Left cardiac atrium (tissue), 4 donors: ENCODE data around the gene SHB. TPM values are rescaled to one million over a fixed set of nuclear protein-coding genes. Genes with fewer than 3 reads are reported as not detected.

Experiments used
- ATAC-seq, 2 donors: fragments of 200-7000 bp; cut with Tn5 transposase; one replicate each; pipeline ENCODE4 v1.9.1; 2020; ENCODE audit warnings: mild to moderate bottlenecking in 2 of 2, moderate library complexity in 2 of 2
- DNase-seq: peaks from one replicate; pipeline ENCODE4 v3.0.0-alpha.2; 2020
- intact Hi-C, 2 donors: fragments of 100-400 bp; cut with DNase I; formaldehyde crosslinking; loops; one replicate each; pipeline versions ENCODE4 v1.14.1 to v1.15.1; 2022 to 2023
- total RNA-seq, 2 donors: library from RNA; stranded (reverse); fragmentation: NEBNext Ultra II Directional; extraction: Animal tissue kit (Norgen Biotek cat#: 25700); gene quantifications; one replicate each; pipeline ENCODE4 v1.2.1, GENCODE V29; 2021
- donor health status: DM: no; HTN: yes; CAD: no.
- donor health status: DM: no; HTN: yes; CAD: no; lungs with severe emphysema.
- donor health status: DM: yes; HTN: yes; CAD: no.
- donor health status: Dilated cardiomyopathy.

The SHB gene
- total RNA-seq, 2 donors from 2014 or later, result 20.3 to 34.6 TPM

DNA sequence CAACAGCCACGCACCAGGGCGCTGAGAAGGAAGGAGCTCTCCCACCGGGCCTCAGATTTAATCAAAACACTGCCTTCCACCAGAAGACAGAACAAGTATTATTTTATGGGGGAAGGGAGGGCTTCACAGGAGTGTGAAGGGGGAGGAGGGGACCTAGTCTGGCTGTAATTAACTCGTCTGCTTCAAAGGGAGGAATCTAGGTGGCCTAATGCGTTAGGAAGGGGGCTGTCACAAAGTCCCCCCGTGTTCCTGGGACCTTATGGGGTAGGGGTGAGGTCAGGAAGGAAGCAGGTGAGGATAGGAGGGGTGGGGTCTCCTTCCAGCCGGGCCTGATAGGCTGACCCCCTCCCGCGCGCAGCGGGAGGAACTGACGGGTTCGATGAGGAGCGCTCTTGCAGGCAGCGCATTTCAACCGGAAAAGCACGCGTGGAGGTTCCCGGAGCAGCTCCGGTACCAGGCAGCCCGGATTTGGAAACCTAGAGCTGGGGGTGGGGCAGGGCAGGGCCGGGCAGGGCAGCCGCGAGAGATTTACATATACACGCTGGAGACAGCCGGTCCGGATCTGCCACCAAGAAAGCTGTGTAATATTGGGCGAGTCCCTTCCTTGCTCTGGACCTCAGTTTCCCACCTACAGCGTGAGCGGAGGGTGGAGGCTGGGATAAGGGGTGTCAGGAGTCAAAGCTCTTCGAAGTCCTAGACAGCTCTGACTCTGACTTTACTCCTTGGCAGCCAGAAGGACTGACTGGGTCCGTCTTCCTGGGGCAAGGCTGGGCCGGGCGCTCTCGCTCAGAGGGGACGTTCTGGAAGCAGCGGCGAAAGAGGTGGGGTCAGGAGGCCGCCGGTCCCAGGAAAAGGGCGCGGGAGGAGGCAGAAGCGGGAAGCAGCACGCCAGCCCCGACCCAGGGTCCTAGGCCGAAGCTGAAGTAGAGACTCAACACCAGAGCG is 1.8 kb downstream of the SHB start:
- DNase-seq (peak; percentile 81), ATAC-seq (peak; percentile 17 to 43)
- intact Hi-C loops, result loop anchor here (5.0 to 10.0 kb wide), 5 partner anchors 45 to 150 kb away; no protein-coding TSS in a partner anchor

DNA sequence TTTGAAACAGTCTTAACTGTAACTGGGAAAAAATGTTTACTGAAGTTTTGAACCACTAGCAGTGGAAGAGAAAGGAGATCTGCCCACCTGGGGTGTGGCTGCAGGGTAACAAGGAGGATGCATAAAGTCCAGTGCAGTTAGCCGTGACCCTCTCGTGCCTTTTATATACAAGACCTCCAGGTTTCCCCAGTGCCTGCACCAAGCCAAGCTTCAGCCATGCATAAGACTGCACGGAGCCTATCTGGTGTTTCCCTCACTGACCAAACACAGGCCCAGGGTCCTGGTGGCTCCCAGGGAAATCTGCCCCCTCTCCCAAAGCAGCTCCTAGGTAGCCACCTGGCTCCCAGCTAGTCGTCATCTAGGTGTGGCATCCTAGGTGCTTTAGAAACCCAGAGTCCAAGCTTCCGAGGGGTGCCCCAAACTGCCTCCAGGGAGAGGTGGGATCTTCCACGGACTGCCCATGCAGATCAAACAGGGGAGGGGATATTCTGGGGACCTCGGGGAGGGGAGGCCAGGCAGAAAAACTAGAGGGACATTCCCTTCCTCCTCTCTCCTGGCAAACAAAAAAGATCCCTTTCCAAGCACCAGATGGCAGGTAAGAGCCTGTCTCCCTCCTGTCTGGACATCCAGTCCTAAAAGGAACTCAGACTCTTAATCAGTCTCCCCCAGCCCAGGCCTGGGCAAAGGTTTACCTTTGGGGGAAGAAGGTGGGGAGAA is 2.7 kb downstream of the SHB start:
- intact Hi-C loops, result loop anchor here (5.0 to 10.0 kb wide), 5 partner anchors 44 to 149 kb away; no protein-coding TSS in a partner anchor
- DNase-seq (no peak), ATAC-seq (no peak)

DNA sequence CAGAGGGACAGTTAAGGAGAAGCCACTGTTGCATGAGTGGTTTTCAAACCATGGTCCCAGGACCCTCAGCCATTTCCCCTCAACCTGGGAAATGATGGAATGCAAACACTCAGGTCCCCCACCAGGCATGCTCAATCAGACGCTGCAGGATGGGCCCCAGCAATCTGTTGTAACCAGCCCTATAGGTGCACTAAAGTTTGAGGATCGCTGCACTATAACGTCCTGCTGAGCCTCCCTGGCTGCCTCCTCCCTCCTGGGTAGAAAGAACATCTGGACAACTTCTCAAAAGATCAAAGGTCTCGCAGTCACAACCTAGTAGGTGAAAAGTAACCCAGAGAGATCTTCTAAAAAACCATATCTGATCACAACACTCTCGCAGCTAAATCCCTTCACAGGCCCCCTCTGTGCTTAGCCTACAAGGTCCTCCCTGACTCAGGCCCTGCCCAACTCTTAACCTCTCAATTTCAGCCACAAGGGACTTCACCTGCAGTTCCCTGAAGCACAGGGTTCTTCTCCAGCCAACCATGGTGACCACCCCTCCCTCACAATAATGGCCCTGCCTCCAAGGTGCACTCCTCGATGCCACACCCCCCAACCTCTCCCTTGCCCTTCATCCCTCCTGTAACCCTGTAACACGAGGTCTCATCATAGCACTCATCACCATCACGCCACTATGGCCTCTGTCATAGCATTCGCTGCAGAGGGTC is 3.5 kb downstream of the SHB start:
- intact Hi-C loops, result loop anchor here (5.0 to 10.0 kb wide), 5 partner anchors 43 to 148 kb away; no protein-coding TSS in a partner anchor
- ATAC-seq (no peak), DNase-seq (no peak)

DNA sequence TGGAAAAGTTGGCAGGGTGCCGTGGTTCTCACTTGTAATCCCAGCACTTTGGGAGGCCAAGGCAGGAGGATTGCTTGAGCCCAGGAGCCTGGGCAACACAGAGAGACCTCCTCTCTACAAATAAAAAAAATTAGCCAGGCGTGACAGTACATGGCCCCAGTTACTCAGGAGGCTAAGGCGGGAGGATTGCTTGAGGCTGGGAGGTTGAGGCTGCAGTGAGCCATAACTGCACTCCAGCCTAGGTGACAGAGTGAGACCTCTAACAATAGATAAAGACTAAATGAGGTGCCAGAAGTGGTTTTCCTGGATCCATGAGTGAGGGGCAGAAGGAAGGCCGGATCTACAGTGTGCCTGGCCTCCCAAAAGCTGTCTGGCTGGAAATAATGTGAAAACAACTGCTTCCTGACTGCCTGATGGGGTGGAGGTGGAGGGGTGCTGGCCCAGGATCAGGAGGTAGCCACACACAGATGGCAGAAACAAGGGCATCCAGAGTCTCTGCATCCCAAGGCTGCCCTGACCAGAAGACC is 4.1 kb downstream of the SHB start:
- ATAC-seq (no peak), DNase-seq (no peak)
- intact Hi-C loops, result loop anchor here (5.0 to 10.0 kb wide), 5 partner anchors 43 to 148 kb away; no protein-coding TSS in a partner anchor

DNA sequence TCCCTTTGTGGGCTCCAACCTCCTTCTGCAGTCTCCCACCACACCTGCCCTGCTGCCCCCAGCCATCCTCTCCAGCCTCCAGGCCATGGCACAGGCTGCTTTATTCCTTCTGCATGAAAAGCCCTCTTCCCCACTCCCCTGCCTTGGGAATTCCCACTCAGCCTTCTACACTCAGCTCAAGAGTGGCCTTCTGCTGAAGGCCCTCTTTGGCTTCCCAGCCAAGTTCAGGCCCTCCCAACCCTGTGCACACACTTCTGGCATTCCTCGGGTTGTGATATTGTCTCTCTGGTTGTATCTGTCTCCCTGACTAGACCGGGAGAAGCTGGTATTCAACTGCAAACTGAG is 5.7 kb downstream of the SHB start:
- ATAC-seq (no peak), DNase-seq (no peak)
- intact Hi-C loops, result loop anchor here in 1 of 2 donors (10.0 kb wide), 1 partner anchor 59 kb away; no protein-coding TSS in a partner anchor

DNA sequence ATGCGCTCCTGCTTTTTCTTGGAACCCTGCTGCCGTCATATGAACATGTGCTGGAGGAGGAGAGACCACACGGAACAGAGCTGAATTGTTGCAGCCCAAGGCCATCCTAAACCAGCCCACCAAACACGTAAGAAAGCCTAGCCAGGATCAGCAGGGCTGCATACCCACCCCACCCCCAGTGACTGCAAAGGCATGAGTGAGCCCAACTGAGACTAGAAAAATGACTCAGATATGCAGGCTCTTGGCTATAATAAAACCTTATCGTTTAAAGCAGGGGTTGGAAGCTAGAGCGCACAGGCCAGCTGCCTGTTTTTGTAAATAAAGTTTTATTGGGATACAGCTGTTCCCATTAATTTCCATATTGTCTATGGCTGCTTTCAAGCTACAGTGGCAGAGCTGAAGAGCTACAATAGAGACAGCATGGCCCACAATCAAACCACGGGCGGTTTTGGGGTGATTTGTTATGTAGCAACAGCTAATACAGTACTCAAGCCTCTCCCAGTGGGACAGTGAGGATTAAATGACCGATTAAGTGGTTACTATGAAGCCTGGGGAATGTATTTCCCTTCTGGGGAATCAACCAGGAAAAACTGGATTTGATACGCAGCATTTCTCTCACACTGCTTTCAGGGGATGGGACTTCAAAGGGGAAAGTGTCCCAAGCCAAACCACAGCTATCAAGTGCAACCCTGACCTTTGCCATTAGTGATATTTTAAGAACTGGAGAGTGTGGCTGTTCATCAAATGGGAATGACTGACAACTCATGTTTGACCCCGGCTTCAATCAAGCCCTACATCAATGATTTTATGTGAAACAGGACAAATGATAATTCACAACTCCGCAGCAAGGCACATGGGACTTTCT is 6.3 kb downstream of the SHB start:
- ATAC-seq, result peak in 1 of 2 donors; percentile 4
- intact Hi-C loops, result loop anchor here in 1 of 2 donors (10.0 kb wide), 1 partner anchor 58 kb away; no protein-coding TSS in a partner anchor
- no peak for DNase-seq

DNA sequence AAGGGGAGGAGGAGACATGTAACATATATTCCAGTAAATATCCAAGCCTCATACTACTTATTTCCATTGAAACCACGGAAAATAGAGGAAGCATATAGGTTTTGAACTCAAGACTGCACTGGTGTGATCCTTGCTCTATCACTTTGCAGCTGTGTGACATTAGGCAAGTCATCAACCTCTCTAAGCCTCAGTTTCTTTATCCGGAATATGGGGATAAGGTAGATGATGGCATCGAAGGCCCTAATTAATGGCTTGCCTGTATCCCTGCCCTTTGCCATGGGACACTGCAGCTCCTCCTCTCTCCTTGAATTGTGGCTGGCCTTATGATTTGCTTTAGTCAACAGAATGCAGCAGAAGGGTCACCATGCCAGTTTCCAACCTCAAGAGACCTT is 6.9 kb downstream of the SHB start:
- ATAC-seq (no peak), DNase-seq (no peak)
- intact Hi-C loops, result loop anchor here in 1 of 2 donors (10.0 kb wide), 1 partner anchor 57 kb away; no protein-coding TSS in a partner anchor

DNA sequence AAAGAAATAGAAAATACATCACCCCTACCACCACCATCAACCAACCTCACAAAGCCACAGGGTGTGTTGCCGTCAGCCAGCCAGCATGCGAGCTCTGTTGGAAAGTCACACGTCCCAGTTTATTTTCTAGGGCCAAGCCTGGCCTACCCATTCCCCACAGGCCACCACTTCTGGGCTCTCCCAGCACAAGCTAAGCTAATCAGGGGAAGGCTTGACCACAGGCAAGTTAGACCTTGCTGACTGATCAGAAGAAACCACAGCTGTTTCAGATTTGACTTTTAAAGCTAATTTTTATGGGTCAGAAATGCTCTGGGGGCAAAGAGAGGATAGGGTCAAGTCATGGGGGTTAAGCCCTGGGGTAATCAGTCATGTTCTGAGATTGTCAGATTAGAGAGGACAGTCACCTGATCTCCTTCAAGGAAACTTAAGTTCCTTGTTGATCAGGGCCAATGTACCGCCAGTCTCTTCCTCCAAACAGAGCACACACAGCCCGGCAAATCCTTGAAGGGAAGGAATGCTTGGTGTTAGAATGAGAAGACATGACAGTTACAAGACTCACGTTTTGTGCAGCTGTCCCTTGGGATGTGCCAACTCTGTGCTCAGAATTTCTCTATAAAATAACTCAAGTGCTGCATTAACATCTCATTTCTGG is 7.6 kb downstream of the SHB start:
- ATAC-seq, result no peak
- intact Hi-C loops, result loop anchor here in 1 of 2 donors (10.0 kb wide), 1 partner anchor 57 kb away; no protein-coding TSS in a partner anchor
- no peak for DNase-seq

DNA sequence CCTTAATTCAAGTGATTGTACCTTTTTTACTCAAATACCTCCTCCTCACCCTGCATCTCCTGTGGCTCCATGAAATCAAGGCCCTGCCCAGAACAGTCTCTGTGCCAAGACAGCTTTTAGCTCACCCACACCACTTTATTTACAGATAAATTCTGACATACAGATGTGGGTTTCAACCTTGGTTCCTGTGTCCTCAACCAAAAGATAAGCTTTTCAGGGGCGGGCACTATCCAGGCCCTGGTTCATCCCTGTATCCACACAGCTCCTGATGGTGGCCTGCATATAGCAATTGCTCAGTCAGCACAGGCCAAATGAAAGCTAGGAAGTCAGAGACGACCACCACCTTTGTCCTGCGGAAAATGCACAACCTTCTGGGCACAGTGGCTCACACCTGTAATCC is 8.3 kb downstream of the SHB start:
- no peak for DNase-seq
- intact Hi-C loops, result loop anchor here in 1 of 2 donors (10.0 kb wide), 1 partner anchor 56 kb away; no protein-coding TSS in a partner anchor
- ATAC-seq, result no peak

DNA sequence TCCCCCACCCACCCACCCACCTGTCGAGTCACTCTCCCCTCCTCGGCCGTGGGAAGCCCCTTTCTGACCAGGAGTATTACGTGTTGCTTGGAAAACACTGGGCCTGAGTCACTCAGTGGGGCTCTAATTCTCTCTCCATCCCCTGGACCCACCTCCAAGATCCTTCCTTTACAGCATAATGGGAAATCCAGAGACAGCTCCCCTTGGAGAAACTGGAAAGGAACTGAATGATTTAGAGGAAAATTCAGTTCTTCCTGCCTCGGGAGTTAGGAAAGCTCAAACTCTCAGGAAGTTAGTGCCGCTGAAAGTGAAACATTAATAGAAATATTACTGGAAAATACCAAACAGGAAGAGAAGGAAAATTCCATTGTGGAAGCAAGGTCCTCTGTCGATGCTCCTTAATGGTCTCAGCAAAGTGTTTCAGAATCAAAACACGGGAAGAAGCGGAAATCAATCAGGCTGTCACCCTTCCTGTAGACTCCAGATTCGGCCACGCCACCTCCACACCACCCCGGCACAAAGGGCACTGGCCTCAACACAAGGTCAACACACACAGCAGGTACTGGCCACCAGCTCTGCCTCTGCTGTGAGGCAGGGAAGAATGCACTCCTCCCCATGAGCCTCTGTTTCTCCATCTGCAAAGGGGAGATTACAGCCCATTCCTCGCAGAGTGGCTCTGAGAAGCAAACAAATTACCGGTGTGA is 9.6 kb downstream of the SHB start:
- intact Hi-C loops, result no loop called here
- DNase-seq, result no peak
- ATAC-seq, result peak in 1 of 2 donors; percentile 44

DNA sequence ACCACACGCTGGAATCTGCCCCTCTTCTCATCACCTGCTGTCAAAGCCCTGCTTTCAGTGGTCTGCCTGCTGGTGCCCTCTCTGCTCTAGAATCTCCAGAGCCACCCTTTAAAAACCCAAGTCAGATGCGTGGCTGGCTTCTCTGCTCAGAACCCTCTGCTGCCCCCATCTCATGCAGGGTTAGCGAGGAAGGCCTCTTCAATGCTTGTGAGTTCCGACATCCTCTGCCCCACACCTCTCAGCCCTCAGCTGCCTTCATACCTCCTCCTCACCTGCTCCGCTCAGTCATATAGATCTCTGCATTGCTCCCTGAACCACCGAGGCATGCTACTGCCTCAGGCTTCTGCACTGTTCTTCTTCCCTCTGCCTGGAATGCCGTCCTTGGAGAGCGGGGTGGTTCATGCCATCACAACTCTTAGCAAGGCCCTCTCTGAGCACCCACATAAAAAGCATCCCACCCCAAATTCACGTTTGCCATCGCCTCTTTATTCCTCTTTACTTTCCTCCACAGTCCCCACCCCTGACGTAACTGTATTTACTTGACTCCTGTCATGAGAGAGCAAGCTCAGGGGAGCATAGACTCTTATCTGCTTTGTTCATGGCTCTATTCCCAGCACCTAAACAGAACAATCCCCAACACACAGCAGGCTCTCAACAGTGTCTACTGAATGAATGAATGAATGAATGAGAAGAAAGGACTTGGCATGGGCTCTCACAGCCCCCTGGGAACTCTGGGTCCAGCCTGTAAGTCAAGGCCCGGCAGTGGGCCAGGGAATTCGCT is 10.4 kb downstream of the SHB start:
- no peak for DNase-seq
- intact Hi-C loops, result no loop called here
- peak; percentile 35 to 64 for ATAC-seq

DNA sequence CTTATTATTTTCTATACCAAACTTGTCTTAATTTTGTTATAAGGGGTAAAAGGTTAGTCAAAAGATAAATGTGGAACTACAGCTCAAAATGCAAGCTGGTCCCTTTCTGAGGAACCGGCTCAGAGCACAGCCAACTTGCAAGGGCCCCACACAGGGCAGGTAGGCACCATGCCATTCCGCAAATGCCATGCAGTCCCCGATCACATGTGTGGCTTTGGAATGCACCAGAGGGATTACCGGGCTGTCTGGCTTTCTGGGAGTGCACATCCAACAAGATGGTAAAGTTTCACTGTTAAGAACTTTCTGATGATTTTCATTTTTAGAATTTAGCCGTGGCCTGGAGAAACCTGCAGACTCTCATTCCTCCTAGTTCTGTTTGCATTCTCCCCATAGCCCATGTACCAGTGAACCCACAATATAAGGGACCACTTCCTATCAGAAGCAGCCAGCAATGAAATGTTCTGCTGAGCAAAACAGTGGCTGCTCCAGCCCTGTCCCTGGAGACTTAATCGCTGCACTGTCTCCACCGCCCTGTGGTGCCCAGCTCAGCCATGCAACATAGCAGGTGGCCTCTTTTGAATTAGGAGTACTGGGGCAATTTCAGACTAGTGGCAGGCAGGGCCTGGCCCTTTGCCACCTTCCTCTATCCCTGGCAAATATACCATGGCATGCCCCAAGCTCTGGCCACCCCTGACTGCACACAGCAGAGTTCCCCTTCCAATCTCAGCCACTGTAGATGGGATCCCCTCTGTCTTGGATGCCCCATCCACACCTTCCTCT is 11.4 kb downstream of the SHB start:
- intact Hi-C loops, result no loop called here
- ATAC-seq (peak in 1 of 2 donors; percentile 55), DNase-seq (no peak)

DNA sequence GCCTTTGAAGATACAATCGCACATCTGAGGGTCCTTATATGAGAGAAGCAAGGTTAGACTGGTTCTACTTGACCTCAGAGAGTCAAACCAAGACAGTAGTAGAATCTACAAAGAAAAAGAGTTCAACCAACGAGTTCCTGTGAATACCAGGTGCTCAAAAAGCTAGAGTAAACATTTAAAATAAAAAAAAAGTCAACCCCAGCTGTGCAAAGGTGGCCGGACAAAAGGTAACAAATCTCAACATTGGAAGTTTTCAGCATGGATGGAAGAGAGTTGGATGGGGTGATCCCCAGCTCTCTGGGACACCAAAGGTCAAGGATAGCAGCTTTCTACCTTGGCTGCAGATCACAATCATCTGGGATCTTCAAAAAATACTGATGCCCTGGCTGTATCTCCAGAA is 14.4 kb downstream of the SHB start:
- ATAC-seq, result no peak
- intact Hi-C loops, result no loop called here
- no peak for DNase-seq

DNA sequence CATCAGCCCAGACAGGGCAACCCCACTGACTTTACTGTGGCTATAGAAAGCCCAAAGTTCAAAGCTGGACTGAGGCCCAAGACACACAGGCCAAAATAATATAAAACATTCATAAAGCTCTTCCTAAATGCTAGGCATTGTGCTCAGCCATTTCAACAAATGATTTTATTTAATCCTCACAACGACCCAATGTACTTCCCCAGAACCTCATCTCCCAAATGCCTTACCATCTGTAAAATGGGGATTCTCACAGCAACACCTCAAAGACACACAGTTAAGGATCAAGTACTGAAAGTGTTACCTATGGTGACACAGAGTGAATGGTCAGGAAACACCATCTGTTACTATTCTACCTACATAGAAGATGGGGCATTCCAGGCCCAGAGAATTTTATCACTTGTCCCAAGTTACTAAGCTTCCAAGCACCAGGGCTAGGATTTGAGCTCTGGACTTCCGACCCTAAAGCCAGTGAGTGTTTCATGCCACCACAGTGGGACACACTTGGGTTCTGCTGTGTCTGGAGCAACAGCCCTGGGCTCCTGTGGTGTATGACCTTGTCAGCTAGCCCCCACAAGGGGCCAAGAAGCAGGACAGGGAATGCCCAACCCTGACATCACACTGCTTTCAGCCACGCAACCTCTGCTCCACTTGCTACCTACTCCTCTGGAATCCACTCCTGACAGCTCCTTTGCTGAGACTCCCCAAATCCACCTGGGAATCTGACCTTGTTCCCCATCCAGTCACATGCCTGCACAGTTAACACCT is 15.1 kb downstream of the SHB start:
- DNase-seq (no peak), ATAC-seq (no peak)
- intact Hi-C loops, result no loop called here
